CD14-positive monocyte (primary cell): ENCODE measurements around the gene STMN3. TPM values are rescaled to one million over a fixed set of nuclear protein-coding genes. Genes with fewer than 3 reads are reported as not detected.

Source experiments
- DNase-seq, 3 donors: peaks; one replicate each; pipeline ENCODE4 v3.0.0-alpha.2; 2011 to 2022
- H2AFZ ChIP-seq: 2 replicates; pipeline ENCODE4 v1.6.0; 2012; ENCODE audit warnings: mild to moderate bottlenecking, low read depth, low read length, inconsistent platforms; ENCODE audit not compliant: insufficient read depth, poor library complexity, severe bottlenecking
- H3K27ac ChIP-seq, 2 donors: 1 replicate in 1 of 2; 2 replicates in 1 of 2; pipeline ENCODE4 v1.5.1; 2012 to 2013; ENCODE audit warnings: low read length in 2 of 2, control low read depth in 1 of 2, inconsistent platforms in 1 of 2, low read depth in 1 of 2, mild to moderate bottlenecking in 1 of 2
- H3K27me3 ChIP-seq, 2 donors: one replicate each; pipeline versions ENCODE4 v1.6.0 to v1.6.1; 2011 to 2013; ENCODE audit warnings: low read length in 2 of 2; ENCODE audit not compliant: control insufficient read depth in 2 of 2, insufficient read depth in 2 of 2
- H3K36me3 ChIP-seq, 2 donors: replicated peaks in 1 of 2; 1 replicate in 1 of 2; 2 replicates in 1 of 2; pipeline versions ENCODE4 v1.5.1 to v1.6.1; 2012 to 2013; ENCODE audit warnings: low read length in 2 of 2, control low read depth in 1 of 2, inconsistent platforms in 1 of 2, mild to moderate bottlenecking in 1 of 2; ENCODE audit not compliant: insufficient read depth in 2 of 2, control insufficient read depth in 1 of 2
- H3K4me1 ChIP-seq, 2 donors: 1 replicate in 1 of 2; 2 replicates in 1 of 2; pipeline versions ENCODE4 v1.5.1 to v1.6.1; 2012 to 2013; ENCODE audit warnings: low read length in 2 of 2, control low read depth in 1 of 2, inconsistent platforms in 1 of 2, mild to moderate bottlenecking in 1 of 2, moderate library complexity in 1 of 2; ENCODE audit not compliant: insufficient read depth in 2 of 2, control insufficient read depth in 1 of 2
- H3K4me2 ChIP-seq: replicated peaks from 2 replicates; pipeline ENCODE3; 2012; ENCODE audit warnings: low read length, moderate library complexity, mild to moderate bottlenecking; ENCODE audit not compliant: poor library complexity, severe bottlenecking; ENCODE audit errors: extremely low read depth
- H3K4me3 ChIP-seq, 3 experiments: fragments of 200-600 bp in 1 of 3; sonication (generic) in 1 of 3; replicated peaks in 1 of 3; 1 replicate in 2 of 3; 2 replicates in 1 of 3; pipeline ENCODE4 v1.5.1; 2011 to 2013; ENCODE audit warnings: low read length in 3 of 3, mild to moderate bottlenecking in 3 of 3, control low read depth in 2 of 3, low read depth in 2 of 3, inconsistent platforms in 1 of 3, moderate library complexity in 1 of 3
- H3K79me2 ChIP-seq: 2 replicates; pipeline ENCODE4 v1.6.0; 2012; ENCODE audit warnings: mild to moderate bottlenecking, control low read depth, inconsistent platforms, low read length, moderate library complexity; ENCODE audit not compliant: insufficient read depth
- H3K9ac ChIP-seq: 2 replicates; pipeline ENCODE4 v1.6.0; 2017; ENCODE audit warnings: low read length, mild to moderate bottlenecking; ENCODE audit not compliant: insufficient read depth, poor library complexity, severe bottlenecking
- H3K9me3 ChIP-seq, 2 donors: replicated peaks in 1 of 2; 1 replicate in 1 of 2; 2 replicates in 1 of 2; pipeline versions ENCODE4 v1.5.1 to v1.6.1; 2012 to 2013; ENCODE audit warnings: low read length in 2 of 2, control low read depth in 1 of 2; ENCODE audit not compliant: control insufficient read depth in 1 of 2, insufficient read depth in 1 of 2
- H4K20me1 ChIP-seq: 2 replicates; pipeline ENCODE4 v1.6.0; 2012; ENCODE audit warnings: mild to moderate bottlenecking, low read length, control low read depth, moderate library complexity; ENCODE audit not compliant: insufficient read depth
- H3K27ac Mint-ChIP-seq, 7 donors: one replicate each; pipeline ENCODE4 v1.8.0; 2020; ENCODE audit warnings: mild to moderate bottlenecking in 7 of 7, mixed read lengths in 7 of 7, moderate library complexity in 6 of 7, inconsistent platforms in 2 of 7
- H3K27me3 Mint-ChIP-seq, 3 donors: one replicate each; pipeline ENCODE4 v1.8.0; 2021 to 2022; ENCODE audit warnings: low read depth in 3 of 3, mild to moderate bottlenecking in 3 of 3, mixed read lengths in 3 of 3, moderate library complexity in 3 of 3, inconsistent platforms in 1 of 3
- H3K36me3 Mint-ChIP-seq, 2 donors: one replicate each; pipeline ENCODE4 v1.8.0; 2020; ENCODE audit warnings: mixed read lengths in 2 of 2, inconsistent platforms in 1 of 2, mild to moderate bottlenecking in 1 of 2
- H3K4me1 Mint-ChIP-seq: one replicate; pipeline ENCODE4 v1.8.0; 2020; ENCODE audit warnings: mild to moderate bottlenecking, mixed read lengths
- H3K4me3 Mint-ChIP-seq, 2 donors: one replicate each; pipeline ENCODE4 v1.8.0; 2020; ENCODE audit warnings: mild to moderate bottlenecking in 2 of 2, mixed read lengths in 2 of 2, moderate library complexity in 1 of 2
- H3K9me3 Mint-ChIP-seq, 7 donors: one replicate each; pipeline ENCODE4 v1.8.0; 2020 to 2022; ENCODE audit warnings: mixed read lengths in 7 of 7, mild to moderate bottlenecking in 6 of 7, moderate library complexity in 6 of 7, inconsistent platforms in 2 of 7
- CTCF ChIP-seq: fragments of 200-600 bp; IDR thresholded peaks from one replicate; pipeline ENCODE4 v1.8.0; 2022; ENCODE audit warnings: antibody characterized with exemption, mild to moderate bottlenecking
- WGBS: methylation state at CpG from one replicate; pipeline ENCODE4 v1.1.5; 2013; ENCODE audit warnings: missing lambda C conversion rate; ENCODE audit not compliant: insufficient coverage; 5-methylcytosine and 5-hydroxymethylcytosine counted together
- intact Hi-C, 2 donors: fragments of 100-400 bp; cut with micrococcal nuclease; formaldehyde crosslinking; loops; one replicate each; pipeline versions ENCODE4 v1.15.0 to v1.15.1; 2023
- polyA plus RNA-seq, 3 donors: library from polyadenylated mRNA; depleted of rRNA in 1 of 3; unstranded in 2 of 3; stranded (reverse) in 1 of 3; fragments of 300-500 nt in 2 of 3; fragments of >200 nt in 1 of 3; fragmentation: Illumina TruSeq in 2 of 3; gene quantifications; 1 replicate in 2 of 3; 2 replicates in 1 of 3; pipeline ENCODE4 v1.2.3, GENCODE V29; 2012 to 2021

The STMN3 gene
- polyA plus RNA-seq, 3 donors = 0.10 to 8.1 (median 0.15) TPM

GRCh38 chr20:63659370-63659769 is 6.1 kb upstream of the STMN3 start:
- H2AFZ ChIP-seq = peak overlapping the region; percentile 94
- peak overlapping the region; percentile 15 to 98 (median 90) for H3K27ac Mint-ChIP-seq
- H3K9ac ChIP-seq = peak overlapping the region; percentile 77

GRCh38 chr20:63658749-63659187 is 5.5 kb upstream of the STMN3 start:
- peak overlapping the region; percentile 94 for H2AFZ ChIP-seq
- Mint-ChIP-seq H3K27ac (peak overlapping the region; percentile 90 to 98 (median 95)), H3K4me3 (peak overlapping the region; percentile 95 to 96), H3K4me1 (peaks cover 32% of the 10 kb centered on the region), H3K27me3 (peaks cover 5 to 9% (median 9%) of the 10 kb centered on the region in 3 donors), H3K36me3 (peaks cover 30 to 37% of the 10 kb centered on the region in 2 donors), H3K9me3 (peaks cover 0 to 1% (median 0%) of the 10 kb centered on the region in 7 donors)
- intact Hi-C loops = loop anchor here (2.0 to 5.0 kb wide), 3 partner anchors 49 to 84 kb away; partner anchors contain the start of genes ZGPAT (in 2 of the 2) and ARFRP1 (in 1 of the 2)
- TF ChIP-seq CTCF = no peak
- peak overlapping the region; percentile 55 to 81 for H3K27ac ChIP-seq
- H3K9me3 ChIP-seq = no peaks in the 10 kb centered on the region
- peak in 1 of 3 donors; percentile 20 for DNase-seq
- H3K27me3 ChIP-seq = peaks cover 0 to 10% of the 10 kb centered on the region in 2 donors
- H3K79me2 ChIP-seq = peaks cover 9% of the 10 kb centered on the region
- peak overlapping the region; percentile 70 to 96 (median 93) for H3K4me3 ChIP-seq
- peaks cover 25 to 37% of the 10 kb centered on the region in 2 donors for H3K36me3 ChIP-seq
- H3K9ac ChIP-seq = peak overlapping the region; percentile 77
- H3K4me2 ChIP-seq = peak overlapping the region; percentile 87
- no peaks in the 10 kb centered on the region for H4K20me1 ChIP-seq
- WGBS = 2% methylated on average over 24 of the region's 25 CpGs
- H3K4me1 ChIP-seq = peaks cover 24 to 26% of the 10 kb centered on the region in 2 donors

More at GRCh38 chr20:63659370-63659769, 6.1 kb upstream of the STMN3 start:
- DNase-seq = no peak
- whole genome bisulfite sequencing = 70% methylated on average over 6 of the region's 13 CpGs
- Histone ChIP-seq H3K27me3 (peaks cover 0 to 5% of the 10 kb centered on the region in 2 donors), H3K4me1 (peaks cover 20 to 22% of the 10 kb centered on the region in 2 donors), H4K20me1 (no peaks in the 10 kb centered on the region), H3K27ac (peak overlapping the region; percentile 55 to 81), H3K9me3 (no peaks in the 10 kb centered on the region), H3K4me3 (peak overlapping the region in 2 of 3 experiments; percentile 93 to 96), H3K79me2 (peaks cover 9% of the 10 kb centered on the region), H3K36me3 (peaks cover 31 to 43% of the 10 kb centered on the region in 2 donors), H3K4me2 (peak overlapping the region; percentile 87)
- Mint-ChIP-seq H3K27me3 (peaks cover 3% of the 10 kb centered on the region in 3 donors), H3K9me3 (peaks cover 0 to 1% (median 0%) of the 10 kb centered on the region in 7 donors), H3K4me3 (peak overlapping the region; percentile 95 to 96), H3K4me1 (peaks cover 28% of the 10 kb centered on the region), H3K36me3 (peaks cover 33 to 42% of the 10 kb centered on the region in 2 donors)
- no peak for TF ChIP-seq CTCF
- intact Hi-C loops = loop anchor here (2.0 to 5.0 kb wide), 3 partner anchors 48 to 83 kb away; partner anchors contain the start of genes ZGPAT (in 2 of the 2) and ARFRP1 (in 1 of the 2)
